Skeletal muscle tissue (tissue), 4 donors: ENCODE measurements around the gene USP17L28. TPM values are rescaled to one million over a fixed set of nuclear protein-coding genes. Genes with fewer than 3 reads are reported as not detected.
"Not testable (repeated sequence)": the region's sequence is repeated elsewhere in the genome, so short reads cannot be mapped to it uniquely, and the experiment has no call there.

Experiments used
- H3K27ac ChIP-seq: one replicate; pipeline ENCODE4 v1.7.0; 2013; ENCODE audit warnings: mild to moderate bottlenecking, low read depth, low read length, inconsistent platforms
- H3K27me3 ChIP-seq, 3 donors: one replicate each; pipeline ENCODE4 v1.7.0; 2013; ENCODE audit warnings: low read length in 3 of 3; ENCODE audit not compliant: control insufficient read depth in 3 of 3, insufficient read depth in 3 of 3
- H3K36me3 ChIP-seq, 3 donors: one replicate each; pipeline ENCODE4 v1.7.0; 2013; ENCODE audit warnings: low read length in 3 of 3; ENCODE audit not compliant: control insufficient read depth in 3 of 3, insufficient read depth in 3 of 3
- H3K4me1 ChIP-seq, 3 donors: one replicate each; pipeline ENCODE4 v1.7.0; 2013; ENCODE audit warnings: low read length in 3 of 3, mild to moderate bottlenecking in 3 of 3; ENCODE audit not compliant: control insufficient read depth in 3 of 3, insufficient read depth in 3 of 3
- H3K4me3 ChIP-seq, 3 donors: one replicate each; pipeline ENCODE4 v1.7.0; 2013; ENCODE audit warnings: low read length in 3 of 3
- H3K9ac ChIP-seq, 3 donors: one replicate each; pipeline ENCODE4 v1.7.0; 2013; ENCODE audit warnings: low read length in 3 of 3, mild to moderate bottlenecking in 3 of 3, moderate library complexity in 2 of 3, low read depth in 1 of 3
- H3K9me3 ChIP-seq, 3 donors: one replicate each; pipeline ENCODE4 v1.7.0; 2013; ENCODE audit warnings: low read length in 3 of 3; ENCODE audit not compliant: control insufficient read depth in 3 of 3
- total RNA-seq: library from RNA; depleted of rRNA; stranded (reverse); fragments of >200 nt; gene quantifications from one replicate; pipeline ENCODE4 v1.2.3, GENCODE V29; 2014
- donor health status: Osteomylitis.

USP17L28 gene, protein sequence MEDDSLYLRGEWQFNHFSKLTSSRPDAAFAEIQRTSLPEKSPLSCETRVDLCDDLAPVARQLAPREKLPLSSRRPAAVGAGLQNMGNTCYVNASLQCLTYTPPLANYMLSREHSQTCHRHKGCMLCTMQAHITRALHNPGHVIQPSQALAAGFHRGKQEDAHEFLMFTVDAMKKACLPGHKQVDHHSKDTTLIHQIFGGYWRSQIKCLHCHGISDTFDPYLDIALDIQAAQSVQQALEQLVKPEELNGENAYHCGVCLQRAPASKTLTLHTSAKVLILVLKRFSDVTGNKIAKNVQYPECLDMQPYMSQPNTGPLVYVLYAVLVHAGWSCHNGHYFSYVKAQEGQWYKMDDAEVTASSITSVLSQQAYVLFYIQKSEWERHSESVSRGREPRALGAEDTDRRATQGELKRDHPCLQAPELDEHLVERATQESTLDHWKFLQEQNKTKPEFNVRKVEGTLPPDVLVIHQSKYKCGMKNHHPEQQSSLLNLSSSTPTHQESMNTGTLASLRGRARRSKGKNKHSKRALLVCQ
- total RNA-seq, result not detected

DNA sequence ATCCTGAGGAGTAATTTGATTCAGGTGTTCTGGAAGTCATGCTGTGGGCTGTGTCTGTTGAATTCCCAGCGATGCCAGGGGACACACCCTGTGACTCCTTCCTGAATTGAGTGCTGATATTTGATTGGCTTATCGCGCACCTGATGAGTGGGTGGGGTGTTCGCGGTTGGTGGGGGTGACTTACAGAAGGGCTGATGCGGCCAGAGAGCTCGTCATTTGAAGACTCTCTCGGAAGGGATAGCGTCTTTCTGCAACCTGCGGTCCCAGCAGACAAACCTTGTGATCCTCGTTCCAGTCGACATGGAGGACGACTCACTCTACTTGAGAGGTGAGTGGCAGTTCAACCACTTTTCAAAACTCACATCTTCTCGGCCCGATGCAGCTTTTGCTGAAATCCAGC is at the start of gene USP17L28:
USP17L28 (plus strand) TSS at position 301 of the 400 bp plus-strand sequence; CDS start at position 301, 0 bp downstream.
- H3K4me1 ChIP-seq, H3K9ac ChIP-seq, H3K36me3 ChIP-seq, H3K27ac ChIP-seq, H3K4me3 ChIP-seq, H3K9me3 ChIP-seq, H3K27me3 ChIP-seq: not testable (repeated sequence)

DNA sequence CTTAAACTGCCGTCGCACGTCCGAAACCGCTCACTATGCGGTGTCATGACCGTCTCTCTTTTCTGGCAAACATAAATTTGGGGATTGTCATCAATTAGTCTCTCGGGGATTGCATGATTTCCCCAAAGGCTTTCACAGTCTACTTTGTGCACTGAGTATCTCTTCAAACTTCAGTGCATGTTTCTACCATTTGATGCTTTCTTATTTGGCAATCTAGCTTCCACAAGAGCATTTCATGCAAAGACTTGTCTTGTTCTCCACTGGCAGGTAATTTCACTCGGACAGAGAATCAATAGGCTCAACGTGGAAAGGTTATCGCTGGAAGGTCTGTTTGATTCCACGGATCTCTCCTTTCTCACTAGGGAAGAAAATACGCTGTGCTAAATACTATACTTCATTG is 24.5 kb upstream of the USP17L28 start:
- not testable (repeated sequence) for H3K9ac ChIP-seq, H3K9me3 ChIP-seq, H3K27ac ChIP-seq, H3K36me3 ChIP-seq, H3K4me1 ChIP-seq, H3K4me3 ChIP-seq, H3K27me3 ChIP-seq

DNA sequence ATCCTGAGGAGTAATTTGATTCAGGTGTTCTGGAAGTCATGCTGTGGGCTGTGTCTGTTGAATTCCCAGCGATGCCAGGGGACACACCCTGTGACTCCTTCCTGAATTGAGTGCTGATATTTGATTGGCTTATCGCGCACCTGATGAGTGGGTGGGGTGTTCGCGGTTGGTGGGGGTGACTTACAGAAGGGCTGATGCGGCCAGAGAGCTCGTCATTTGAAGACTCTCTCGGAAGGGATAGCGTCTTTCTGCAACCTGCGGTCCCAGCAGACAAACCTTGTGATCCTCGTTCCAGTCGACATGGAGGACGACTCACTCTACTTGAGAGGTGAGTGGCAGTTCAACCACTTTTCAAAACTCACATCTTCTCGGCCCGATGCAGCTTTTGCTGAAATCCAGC is 23.8 kb upstream of the USP17L28 start, which contains the start of gene USP17L24:
USP17L24 (plus strand) TSS at position 301 of the 400 bp plus-strand sequence; CDS start at position 301, 0 bp downstream.
- not testable (repeated sequence) for H3K4me1 ChIP-seq, H3K27ac ChIP-seq, H3K9ac ChIP-seq, H3K9me3 ChIP-seq, H3K4me3 ChIP-seq, H3K27me3 ChIP-seq, H3K36me3 ChIP-seq

DNA sequence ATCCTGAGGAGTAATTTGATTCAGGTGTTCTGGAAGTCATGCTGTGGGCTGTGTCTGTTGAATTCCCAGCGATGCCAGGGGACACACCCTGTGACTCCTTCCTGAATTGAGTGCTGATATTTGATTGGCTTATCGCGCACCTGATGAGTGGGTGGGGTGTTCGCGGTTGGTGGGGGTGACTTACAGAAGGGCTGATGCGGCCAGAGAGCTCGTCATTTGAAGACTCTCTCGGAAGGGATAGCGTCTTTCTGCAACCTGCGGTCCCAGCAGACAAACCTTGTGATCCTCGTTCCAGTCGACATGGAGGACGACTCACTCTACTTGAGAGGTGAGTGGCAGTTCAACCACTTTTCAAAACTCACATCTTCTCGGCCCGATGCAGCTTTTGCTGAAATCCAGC is 19.1 kb upstream of the USP17L28 start, which contains the start of gene USP17L25:
USP17L25 (plus strand) TSS at position 301 of the 400 bp plus-strand sequence; CDS start at position 301, 0 bp downstream.
- not testable (repeated sequence) for H3K9ac ChIP-seq

DNA sequence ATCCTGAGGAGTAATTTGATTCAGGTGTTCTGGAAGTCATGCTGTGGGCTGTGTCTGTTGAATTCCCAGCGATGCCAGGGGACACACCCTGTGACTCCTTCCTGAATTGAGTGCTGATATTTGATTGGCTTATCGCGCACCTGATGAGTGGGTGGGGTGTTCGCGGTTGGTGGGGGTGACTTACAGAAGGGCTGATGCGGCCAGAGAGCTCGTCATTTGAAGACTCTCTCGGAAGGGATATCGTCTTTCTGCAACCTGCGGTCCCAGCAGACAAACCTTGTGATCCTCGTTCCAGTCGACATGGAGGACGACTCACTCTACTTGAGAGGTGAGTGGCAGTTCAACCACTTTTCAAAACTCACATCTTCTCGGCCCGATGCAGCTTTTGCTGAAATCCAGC is 14.3 kb upstream of the USP17L28 start, which contains the start of gene USP17L26:
USP17L26 (plus strand) TSS at position 301 of the 400 bp plus-strand sequence; CDS start at position 301, 0 bp downstream.
- H3K27me3 ChIP-seq, H3K4me3 ChIP-seq, H3K4me1 ChIP-seq, H3K9me3 ChIP-seq, H3K36me3 ChIP-seq, H3K27ac ChIP-seq, H3K9ac ChIP-seq: not testable (repeated sequence)

More for the DNA sequence above, 19.1 kb upstream of the USP17L28 start, which contains the start of gene USP17L25:
- H3K27ac ChIP-seq, H3K9me3 ChIP-seq, H3K36me3 ChIP-seq, H3K4me3 ChIP-seq, H3K27me3 ChIP-seq, H3K4me1 ChIP-seq: not testable (repeated sequence)

DNA sequence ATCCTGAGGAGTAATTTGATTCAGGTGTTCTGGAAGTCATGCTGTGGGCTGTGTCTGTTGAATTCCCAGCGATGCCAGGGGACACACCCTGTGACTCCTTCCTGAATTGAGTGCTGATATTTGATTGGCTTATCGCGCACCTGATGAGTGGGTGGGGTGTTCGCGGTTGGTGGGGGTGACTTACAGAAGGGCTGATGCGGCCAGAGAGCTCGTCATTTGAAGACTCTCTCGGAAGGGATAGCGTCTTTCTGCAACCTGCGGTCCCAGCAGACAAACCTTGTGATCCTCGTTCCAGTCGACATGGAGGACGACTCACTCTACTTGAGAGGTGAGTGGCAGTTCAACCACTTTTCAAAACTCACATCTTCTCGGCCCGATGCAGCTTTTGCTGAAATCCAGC is 9.6 kb upstream of the USP17L28 start, which contains the start of gene USP17L5:
USP17L5 (plus strand) TSS at position 301 of the 400 bp plus-strand sequence; CDS start at position 301, 0 bp downstream.
- not testable (repeated sequence) for H3K9ac ChIP-seq, H3K4me1 ChIP-seq, H3K27me3 ChIP-seq, H3K27ac ChIP-seq, H3K9me3 ChIP-seq, H3K4me3 ChIP-seq, H3K36me3 ChIP-seq

DNA sequence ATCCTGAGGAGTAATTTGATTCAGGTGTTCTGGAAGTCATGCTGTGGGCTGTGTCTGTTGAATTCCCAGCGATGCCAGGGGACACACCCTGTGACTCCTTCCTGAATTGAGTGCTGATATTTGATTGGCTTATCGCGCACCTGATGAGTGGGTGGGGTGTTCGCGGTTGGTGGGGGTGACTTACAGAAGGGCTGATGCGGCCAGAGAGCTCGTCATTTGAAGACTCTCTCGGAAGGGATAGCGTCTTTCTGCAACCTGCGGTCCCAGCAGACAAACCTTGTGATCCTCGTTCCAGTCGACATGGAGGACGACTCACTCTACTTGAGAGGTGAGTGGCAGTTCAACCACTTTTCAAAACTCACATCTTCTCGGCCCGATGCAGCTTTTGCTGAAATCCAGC is 4.8 kb upstream of the USP17L28 start, which contains the start of gene USP17L27:
USP17L27 (plus strand) TSS at position 301 of the 400 bp plus-strand sequence; CDS start at position 301, 0 bp downstream.
- not testable (repeated sequence) for H3K27me3 ChIP-seq, H3K36me3 ChIP-seq, H3K4me3 ChIP-seq, H3K4me1 ChIP-seq, H3K9ac ChIP-seq, H3K9me3 ChIP-seq, H3K27ac ChIP-seq

DNA sequence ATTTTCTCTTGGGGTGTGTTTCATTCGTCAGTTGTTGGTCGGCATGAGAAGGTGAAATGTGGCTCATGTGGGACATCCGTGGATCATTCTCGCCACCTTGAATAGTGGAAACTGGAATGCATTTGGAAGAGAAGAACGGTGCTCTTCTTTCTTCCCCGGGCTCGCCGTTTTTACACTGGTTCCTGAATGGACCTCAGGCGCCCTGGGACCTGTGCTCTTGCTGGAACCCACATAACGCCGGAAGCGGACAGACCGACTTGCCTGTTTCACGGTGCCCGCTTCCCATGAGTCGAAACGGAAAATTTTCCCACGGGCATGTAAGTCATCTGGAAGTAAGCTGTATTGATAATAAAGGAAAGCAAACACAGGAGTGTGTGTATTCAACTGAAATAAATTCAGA is 2.2 kb downstream of the USP17L28 start:
- H3K9me3 ChIP-seq, H3K9ac ChIP-seq, H3K27ac ChIP-seq, H3K27me3 ChIP-seq, H3K36me3 ChIP-seq, H3K4me3 ChIP-seq, H3K4me1 ChIP-seq: not testable (repeated sequence)

DNA sequence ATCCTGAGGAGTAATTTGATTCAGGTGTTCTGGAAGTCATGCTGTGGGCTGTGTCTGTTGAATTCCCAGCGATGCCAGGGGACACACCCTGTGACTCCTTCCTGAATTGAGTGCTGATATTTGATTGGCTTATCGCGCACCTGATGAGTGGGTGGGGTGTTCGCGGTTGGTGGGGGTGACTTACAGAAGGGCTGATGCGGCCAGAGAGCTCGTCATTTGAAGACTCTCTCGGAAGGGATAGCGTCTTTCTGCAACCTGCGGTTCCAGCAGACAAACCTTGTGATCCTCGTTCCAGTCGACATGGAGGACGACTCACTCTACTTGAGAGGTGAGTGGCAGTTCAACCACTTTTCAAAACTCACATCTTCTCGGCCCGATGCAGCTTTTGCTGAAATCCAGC is 4.6 kb downstream of the USP17L28 start, which contains the start of gene USP17L29:
USP17L29 (plus strand) TSS at position 301 of the 400 bp plus-strand sequence; CDS start at position 301, 0 bp downstream.
- H3K4me3 ChIP-seq, H3K4me1 ChIP-seq, H3K9me3 ChIP-seq, H3K27ac ChIP-seq, H3K36me3 ChIP-seq, H3K9ac ChIP-seq, H3K27me3 ChIP-seq: not testable (repeated sequence)

DNA sequence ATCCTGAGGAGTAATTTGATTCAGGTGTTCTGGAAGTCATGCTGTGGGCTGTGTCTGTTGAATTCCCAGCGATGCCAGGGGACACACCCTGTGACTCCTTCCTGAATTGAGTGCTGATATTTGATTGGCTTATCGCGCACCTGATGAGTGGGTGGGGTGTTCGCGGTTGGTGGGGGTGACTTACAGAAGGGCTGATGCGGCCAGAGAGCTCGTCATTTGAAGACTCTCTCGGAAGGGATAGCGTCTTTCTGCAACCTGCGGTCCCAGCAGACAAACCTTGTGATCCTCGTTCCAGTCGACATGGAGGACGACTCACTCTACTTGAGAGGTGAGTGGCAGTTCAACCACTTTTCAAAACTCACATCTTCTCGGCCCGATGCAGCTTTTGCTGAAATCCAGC is 14.1 kb downstream of the USP17L28 start, which contains the start of gene USP17L30:
USP17L30 (plus strand) TSS at position 301 of the 400 bp plus-strand sequence; CDS start at position 301, 0 bp downstream.
- not testable (repeated sequence) for H3K27me3 ChIP-seq, H3K9ac ChIP-seq, H3K9me3 ChIP-seq, H3K36me3 ChIP-seq, H3K27ac ChIP-seq, H3K4me3 ChIP-seq, H3K4me1 ChIP-seq
